HepG2 (cell line): ENCODE measurements around the gene ABT1. TPM values are rescaled to one million over a fixed set of nuclear protein-coding genes. Genes with fewer than 3 reads are reported as not detected.

Experiments
- ATAC-seq: fragments of 200-7000 bp; cut with Tn5 transposase; 3 replicates; pipeline ENCODE4 v1.9.1; 2020; ENCODE audit warnings: mild to moderate bottlenecking, moderate library complexity
- BruUV-seq: library from RNA; stranded (reverse); fragments of 400-500 nt; replicated peaks from 2 replicates; lab custom pipeline; 2021; lab: Mats Ljungman, UMichigan
- CTCF ChIA-PET: fragments of 300-600 bp; formaldehyde crosslinking; extraction: SDS; loops from one replicate; lab custom pipeline; 2021; ENCODE audit warnings: low total read pairs, inconsistent platforms, low intra/inter-chr PET ratio; lab: Yijun Ruan, JAX
- POLR2A ChIA-PET: fragments of 350-600 bp; sonication (Branson Sonifier 250); formaldehyde crosslinking; loops from one replicate; lab custom pipeline; 2020; ENCODE audit warnings: antibody characterized with exemption, inconsistent platforms; lab: Yijun Ruan, JAX
- DNase-seq: peaks from one replicate; pipeline ENCODE4 v3.0.0-alpha.2; 2015; ENCODE audit warnings: low spot score
- FAIRE-seq: peaks from 3 replicates; lab custom pipeline; 2011; peaks lifted over from hg19 to GRCh38; lab: Jason Lieb, UNC
- H2AFZ ChIP-seq: one replicate; pipeline ENCODE4 v1.6.1; 2011; ENCODE audit warnings: low read length, inconsistent platforms
- H3K27ac ChIP-seq: fragments of 300-600 bp; 3 replicates; pipeline ENCODE4 v1.8.0; 2011; ENCODE audit warnings: mixed run types, mild to moderate bottlenecking, mixed read lengths, low read length, inconsistent platforms; ENCODE audit not compliant: insufficient read depth; ENCODE audit errors: extremely low read length
- H3K27me3 ChIP-seq, 2 experiments: fragments of 200-600 bp in 1 of 2; 2 replicates in 1 of 2; 3 replicates in 1 of 2; pipeline versions ENCODE4 v1.6.0 to v1.8.0; 2011; ENCODE audit warnings: low read length in 2 of 2, mild to moderate bottlenecking in 2 of 2, moderate library complexity in 2 of 2, inconsistent platforms in 1 of 2; ENCODE audit not compliant: insufficient read depth in 2 of 2, control insufficient read depth in 1 of 2
- H3K36me3 ChIP-seq, 2 experiments: fragments of 200-600 bp in 1 of 2; replicated peaks in 1 of 2; 2 replicates in 1 of 2; 3 replicates in 1 of 2; pipeline versions ENCODE4 v1.5.1 to v1.8.0; 2011; ENCODE audit warnings: low read length in 2 of 2, inconsistent platforms in 1 of 2; ENCODE audit not compliant: insufficient read depth in 2 of 2, control insufficient read depth in 1 of 2
- H3K4me1 ChIP-seq: 2 replicates; pipeline ENCODE4 v1.5.1; 2012; ENCODE audit warnings: low read length, inconsistent platforms; ENCODE audit not compliant: insufficient read depth
- H3K4me2 ChIP-seq: 2 replicates; pipeline ENCODE4 v1.6.0; 2011; ENCODE audit warnings: low read depth, low read length, inconsistent platforms
- H3K4me3 ChIP-seq, 3 experiments: fragments of 200-600 bp in 1 of 3; sonication (generic), shearing (Covaris generic) in 1 of 3; replicated peaks in 1 of 3; 2 replicates each; pipeline ENCODE4 v1.5.1; 2011 to 2016; ENCODE audit warnings: low read length in 3 of 3, inconsistent platforms in 2 of 3, low read depth in 2 of 3, mild to moderate bottlenecking in 2 of 3, control low read depth in 1 of 3, mixed read lengths in 1 of 3; ENCODE audit not compliant: insufficient read depth in 1 of 3
- H3K79me2 ChIP-seq: one replicate; pipeline ENCODE4 v1.6.1; 2011; ENCODE audit warnings: low read length, inconsistent platforms; ENCODE audit not compliant: insufficient read depth
- H3K9ac ChIP-seq: 2 replicates; pipeline ENCODE4 v1.6.0; 2011; ENCODE audit warnings: mild to moderate bottlenecking, low read depth, low read length, inconsistent platforms; ENCODE audit not compliant: insufficient read depth
- H3K9me3 ChIP-seq: 2 replicates; pipeline ENCODE4 v1.5.1; 2012; ENCODE audit warnings: mild to moderate bottlenecking, low read length
- H4K20me1 ChIP-seq: 2 replicates; pipeline ENCODE4 v1.6.0; 2011; ENCODE audit warnings: inconsistent platforms, mild to moderate bottlenecking, low read length, moderate library complexity; ENCODE audit not compliant: insufficient read depth
- CEBPG ChIP-seq: IDR thresholded peaks from 2 replicates; pipeline ENCODE4 v1.6.1; 2016
- GLMP ChIP-seq: sonication (generic); formaldehyde crosslinking; IDR thresholded peaks from 2 replicates; pipeline ENCODE4 v1.9.0; 2021; ENCODE audit warnings: missing genetic modification reagents, mild to moderate bottlenecking, borderline replicate concordance
- IRX3 ChIP-seq: sonication (generic); formaldehyde crosslinking; IDR thresholded peaks from 2 replicates; pipeline ENCODE4 v1.8.1; 2023; ENCODE audit warnings: mild to moderate bottlenecking, low read depth, missing genetic modification reagents, borderline replicate concordance
- KDM2A ChIP-seq: sonication (generic); formaldehyde crosslinking; IDR thresholded peaks from 2 replicates; pipeline ENCODE4 v1.4.0; 2020; ENCODE audit warnings: low read depth, missing genetic modification reagents, borderline replicate concordance
- SYNCRIP ChIP-seq: fragments of 200-400 bp; formaldehyde crosslinking; IDR thresholded peaks from 2 replicates; pipeline ENCODE4 v1.6.1; 2018; ENCODE audit warnings: mild to moderate bottlenecking, low read depth, low read length; ENCODE audit not compliant: insufficient read depth
- TGIF2 ChIP-seq: IDR thresholded peaks from 2 replicates; pipeline ENCODE4 v1.6.1; 2016; ENCODE audit warnings: control low read depth, missing compliant biosample characterization
- ZNF263 ChIP-seq: sonication (generic); formaldehyde crosslinking; IDR thresholded peaks from 2 replicates; pipeline ENCODE4 v1.4.0; 2020; ENCODE audit warnings: missing genetic modification reagents
- ZNF350 ChIP-seq: sonication (generic); formaldehyde crosslinking; IDR thresholded peaks from 2 replicates; pipeline ENCODE4 v1.4.0; 2020; ENCODE audit warnings: mild to moderate bottlenecking, low read depth, missing genetic modification reagents, borderline replicate concordance
- ZNF775 ChIP-seq: sonication (generic); formaldehyde crosslinking; IDR thresholded peaks from 2 replicates; pipeline ENCODE4 v1.4.0; 2020; ENCODE audit warnings: missing genetic modification reagents, mild to moderate bottlenecking, moderate library complexity, borderline replicate concordance
- WGBS: methylation state at CpG from one replicate; pipeline ENCODE4 v1.1.6; 2017; ENCODE audit warnings: low lambda C conversion rate; 5-methylcytosine and 5-hydroxymethylcytosine counted together
- in situ Hi-C: cut with HindIII; loops from 2 replicates; pipeline ENCODE4 v1.10.0; 2017; ENCODE audit warnings: low pct_unique_long_range_greater_than_20kb; ENCODE audit not compliant: extremely low pct_ligation_motif_present
- intact Hi-C: fragments of 100-400 bp; cut with micrococcal nuclease; formaldehyde crosslinking; loops from one replicate; pipeline ENCODE4 v1.10.0; 2022; ENCODE audit not compliant: unreplicated experiment
- polyA plus RNA-seq, 8 experiments: library from polyadenylated mRNA; depleted of rRNA in 3 of 8; stranded (reverse) in 7 of 8; unstranded in 1 of 8; fragments of >200 nt; fragmentation: Illumina TruSeq in 4 of 8; extraction: Trizol in 4 of 8; gene quantifications; 2 replicates each; pipeline versions ENCODE4 v1.2.1 to v1.2.3, GENCODE V29; 2011 to 2016; ENCODE audit warnings: low read depth in 4 of 8, missing spikeins in 1 of 8, mixed read lengths in 1 of 8; ENCODE audit not compliant: insufficient read depth in 1 of 8
- total RNA-seq, 5 experiments: library from RNA; depleted of rRNA; stranded (reverse); fragments of >200 nt; fragmentation: Illumina TruSeq; extraction: Trizol; gene quantifications; 2 replicates each; pipeline ENCODE4 v1.2.3, GENCODE V29; 2016; ENCODE audit warnings: low read depth in 1 of 5
- TF ChIP-seq, protein P1 (sequence below): conservative IDR thresholded peaks from 2 replicates; pipeline ENCODE4 v1.6.1; 2018; ENCODE audit warnings: missing genetic modification reagents
- TF ChIP-seq, protein P2 (sequence below): sonication (generic); formaldehyde crosslinking; IDR thresholded peaks from 2 replicates; pipeline ENCODE4; 2020; ENCODE audit warnings: missing genetic modification reagents, mild to moderate bottlenecking, borderline replicate concordance

The ABT1 gene
- total and polyA plus RNA-seq, 2 of the 13 experiments (the other 11 are each of a cell fraction or from before 2014, with no cell fraction given): 38.4 TPM

GRCh38 chr6:26556263-26557070, 40.3 kb upstream of the ABT1 start (continued):
- TF ChIP-seq GLMP (CRISPR knock-in tag) (no peak), TGIF2 (peak; percentile 28; the same call in 1 of the 2 replicates)

DNA sequence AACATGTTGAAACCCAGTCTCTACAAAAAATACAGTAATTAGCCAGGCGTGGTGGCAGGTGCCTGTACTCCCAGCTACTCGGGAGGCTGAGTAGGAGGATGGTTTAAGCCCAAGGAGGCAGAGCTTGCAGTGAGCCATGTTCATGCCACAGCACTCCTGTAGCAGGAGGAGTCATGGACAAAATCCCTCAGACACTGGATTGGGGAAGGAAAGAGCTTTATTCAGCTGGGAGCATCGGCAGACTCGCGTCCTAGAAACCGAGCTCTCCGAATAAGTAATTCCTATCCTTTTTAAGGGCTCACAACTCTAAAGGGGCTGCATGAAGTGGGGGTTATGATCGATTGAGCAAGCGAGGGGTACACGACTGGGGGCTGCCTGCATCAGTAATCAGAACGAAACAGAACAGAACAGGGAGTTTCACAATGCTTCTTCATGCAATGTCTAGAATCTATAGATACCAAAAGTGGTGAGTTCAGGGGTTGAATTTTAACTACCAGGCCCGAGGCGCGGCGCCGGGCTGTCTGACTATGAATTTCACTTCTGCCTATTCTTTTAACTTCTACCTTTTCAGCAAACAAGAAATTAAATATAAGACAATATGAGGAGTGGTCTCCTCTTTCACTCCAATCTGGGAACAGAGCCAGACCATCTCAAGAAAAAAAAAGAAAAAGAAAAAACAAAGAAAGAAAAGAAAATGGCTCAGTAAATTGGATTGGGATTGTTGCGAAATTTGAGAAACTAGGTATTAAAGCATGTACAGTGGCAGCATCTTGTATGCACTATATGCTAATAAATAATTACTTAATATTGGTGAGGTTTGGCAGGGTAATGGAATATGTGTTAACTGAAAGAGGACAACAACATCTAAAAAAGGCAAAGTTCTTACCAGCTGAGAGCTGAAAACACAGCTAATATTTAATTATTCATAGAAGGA, 35.0 kb upstream of the ABT1 start:
- no peaks in the 10 kb centered on the region for H3K36me3 ChIP-seq
- ATAC-seq: peak; percentile 54
- no TSS peak for BruUV-seq
- H3K9ac ChIP-seq: peak overlapping the region; percentile 36
- intact Hi-C loops (no loop called here), in situ Hi-C loops (no loop called here)
- FAIRE-seq: peak; percentile 28
- ChIA-PET POLR2A (interaction anchor here (1.0 to 1.3 kb wide), 2 partner anchors 10 kb away, joined by 3 to 6 read pairs; no protein-coding TSS in a partner anchor), CTCF (no interaction called here)
- DNase-seq: peak; percentile 55
- peak overlapping the region; percentile 28 to 64 (median 50) for H3K4me3 ChIP-seq
- H2AFZ ChIP-seq: peak overlapping the region; percentile 35
- no peaks in the 10 kb centered on the region for H4K20me1 ChIP-seq
- H3K4me2 ChIP-seq: peak overlapping the region; percentile 66
- H3K79me2 ChIP-seq: no peaks in the 10 kb centered on the region
- no peaks in the 10 kb centered on the region for H3K9me3 ChIP-seq
- H3K4me1 ChIP-seq: peaks cover 80% of the 10 kb centered on the region
- H3K27me3 ChIP-seq: no peaks in the 10 kb centered on the region
- 32% methylated on average over 17 of the region's 17 CpGs for WGBS
- H3K27ac ChIP-seq: peak overlapping the region; percentile 68
- TF ChIP-seq CEBPG (CRISPR knock-in tag): peak; percentile 61
- TF ChIP-seq, protein P1, sequence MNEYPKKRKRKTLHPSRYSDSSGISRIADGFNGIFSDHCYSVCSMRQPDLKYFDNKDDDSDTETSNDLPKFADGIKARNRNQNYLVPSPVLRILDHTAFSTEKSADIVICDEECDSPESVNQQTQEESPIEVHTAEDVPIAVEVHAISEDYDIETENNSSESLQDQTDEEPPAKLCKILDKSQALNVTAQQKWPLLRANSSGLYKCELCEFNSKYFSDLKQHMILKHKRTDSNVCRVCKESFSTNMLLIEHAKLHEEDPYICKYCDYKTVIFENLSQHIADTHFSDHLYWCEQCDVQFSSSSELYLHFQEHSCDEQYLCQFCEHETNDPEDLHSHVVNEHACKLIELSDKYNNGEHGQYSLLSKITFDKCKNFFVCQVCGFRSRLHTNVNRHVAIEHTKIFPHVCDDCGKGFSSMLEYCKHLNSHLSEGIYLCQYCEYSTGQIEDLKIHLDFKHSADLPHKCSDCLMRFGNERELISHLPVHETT (CRISPR knock-in tag): 0 out of 2 replicates have a peak, but pooled peaks have one; percentile 38
- TF ChIP-seq IRX3 (CRISPR knock-in tag): no peak
- no peak for TF ChIP-seq SYNCRIP
- TF ChIP-seq ZNF350 (CRISPR knock-in tag): peak; percentile 64; the same call in 1 of the 2 replicates
- peak; percentile 24; the same call in 1 of the 2 replicates for TF ChIP-seq KDM2A
- peak; percentile 61; the same call in 1 of the 2 replicates for TF ChIP-seq ZNF263 (CRISPR knock-in tag)
- TF ChIP-seq ZNF775 (CRISPR knock-in tag): no peak
- TF ChIP-seq, protein P2, sequence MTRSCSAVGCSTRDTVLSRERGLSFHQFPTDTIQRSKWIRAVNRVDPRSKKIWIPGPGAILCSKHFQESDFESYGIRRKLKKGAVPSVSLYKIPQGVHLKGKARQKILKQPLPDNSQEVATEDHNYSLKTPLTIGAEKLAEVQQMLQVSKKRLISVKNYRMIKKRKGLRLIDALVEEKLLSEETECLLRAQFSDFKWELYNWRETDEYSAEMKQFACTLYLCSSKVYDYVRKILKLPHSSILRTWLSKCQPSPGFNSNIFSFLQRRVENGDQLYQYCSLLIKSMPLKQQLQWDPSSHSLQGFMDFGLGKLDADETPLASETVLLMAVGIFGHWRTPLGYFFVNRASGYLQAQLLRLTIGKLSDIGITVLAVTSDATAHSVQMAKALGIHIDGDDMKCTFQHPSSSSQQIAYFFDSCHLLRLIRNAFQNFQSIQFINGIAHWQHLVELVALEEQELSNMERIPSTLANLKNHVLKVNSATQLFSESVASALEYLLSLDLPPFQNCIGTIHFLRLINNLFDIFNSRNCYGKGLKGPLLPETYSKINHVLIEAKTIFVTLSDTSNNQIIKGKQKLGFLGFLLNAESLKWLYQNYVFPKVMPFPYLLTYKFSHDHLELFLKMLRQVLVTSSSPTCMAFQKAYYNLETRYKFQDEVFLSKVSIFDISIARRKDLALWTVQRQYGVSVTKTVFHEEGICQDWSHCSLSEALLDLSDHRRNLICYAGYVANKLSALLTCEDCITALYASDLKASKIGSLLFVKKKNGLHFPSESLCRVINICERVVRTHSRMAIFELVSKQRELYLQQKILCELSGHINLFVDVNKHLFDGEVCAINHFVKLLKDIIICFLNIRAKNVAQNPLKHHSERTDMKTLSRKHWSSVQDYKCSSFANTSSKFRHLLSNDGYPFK (CRISPR knock-in tag): peak; percentile 30; the same call in 1 of the 2 replicates
